HEK293T (cell line): ENCODE measurements around the gene ARTN.

Experiments
- CTCF ChIA-PET: fragments of 350-600 bp; formaldehyde crosslinking; extraction: SDS; loops from one replicate; lab custom pipeline; 2021; ENCODE audit warnings: antibody characterized with exemption, inconsistent platforms; lab: Yijun Ruan, JAX
- POLR2A ChIA-PET: fragments of 350-600 bp; formaldehyde crosslinking; extraction: SDS; loops from one replicate; lab custom pipeline; 2020; ENCODE audit warnings: antibody characterized with exemption, inconsistent platforms; lab: Yijun Ruan, JAX
- DNase-seq: peaks from one replicate; pipeline ENCODE4 v3.0.0; 2012; ENCODE audit warnings: mixed read lengths; ENCODE audit errors: extremely low spot score
- ARNT ChIP-seq: fragments of 450-650 bp; IDR thresholded peaks from 2 replicates; pipeline ENCODE4 v1.6.1; 2017; ENCODE audit warnings: mild to moderate bottlenecking
- BHLHE40 ChIP-seq: fragments of 450-650 bp; IDR thresholded peaks from 2 replicates; pipeline ENCODE4 v1.6.1; 2016; ENCODE audit warnings: mild to moderate bottlenecking, moderate library complexity, borderline replicate concordance
- CTBP1 ChIP-seq: fragments of 450-650 bp; IDR thresholded peaks from 2 replicates; pipeline ENCODE4 v1.6.1; 2016; ENCODE audit warnings: borderline replicate concordance
- ELF4 ChIP-seq: fragments of 450-650 bp; IDR thresholded peaks from 2 replicates; pipeline ENCODE4 v1.6.1; 2017; ENCODE audit warnings: antibody characterized with exemption
- FOXA1 ChIP-seq: fragments of 450-650 bp; IDR thresholded peaks from 2 replicates; pipeline ENCODE4 v1.6.1; 2016; ENCODE audit warnings: mild to moderate bottlenecking
- FOXK2 ChIP-seq: fragments of 450-650 bp; IDR thresholded peaks from 2 replicates; pipeline ENCODE4 v1.6.1; 2016; ENCODE audit warnings: mild to moderate bottlenecking
- FOXM1 ChIP-seq: fragments of 450-650 bp; IDR thresholded peaks from 2 replicates; pipeline ENCODE4 v1.6.1; 2017; ENCODE audit warnings: mild to moderate bottlenecking, borderline replicate concordance
- HDGF ChIP-seq: fragments of 450-650 bp; IDR thresholded peaks from 2 replicates; pipeline ENCODE4 v1.6.1; 2017; ENCODE audit warnings: antibody characterized with exemption, borderline replicate concordance
- L3MBTL2 ChIP-seq: fragments of 450-650 bp; conservative IDR thresholded peaks from 2 replicates; pipeline ENCODE4 v1.6.1; 2016; ENCODE audit warnings: mild to moderate bottlenecking
- LEF1 ChIP-seq: fragments of 450-650 bp; IDR thresholded peaks from 2 replicates; pipeline ENCODE4 v1.6.1; 2017; ENCODE audit warnings: mild to moderate bottlenecking, borderline replicate concordance
- NFRKB ChIP-seq: fragments of 450-650 bp; IDR thresholded peaks from 2 replicates; pipeline ENCODE4 v1.6.1; 2016; ENCODE audit warnings: mild to moderate bottlenecking, moderate library complexity
- SP1 ChIP-seq: fragments of 450-650 bp; IDR thresholded peaks from 2 replicates; pipeline ENCODE4 v1.6.1; 2017
- SUZ12 ChIP-seq: fragments of 450-650 bp; IDR thresholded peaks from 2 replicates; pipeline ENCODE4 v1.6.1; 2016; ENCODE audit warnings: mild to moderate bottlenecking
- TARDBP ChIP-seq: fragments of 450-650 bp; IDR thresholded peaks from 2 replicates; pipeline ENCODE4 v1.6.1; 2016
- ZNF384 ChIP-seq: fragments of 450-650 bp; IDR thresholded peaks from 2 replicates; pipeline ENCODE4 v1.6.1; 2016
- TF ChIP-seq, protein P1 (sequence below): fragments of 450-650 bp; IDR thresholded peaks from 2 replicates; pipeline ENCODE4 v1.6.1; 2016

The ARTN gene

GRCh38 chr1:43985984-43986595, 52.5 kb downstream of the ARTN start:
- DNase-seq, result no peak
- POLR2A ChIA-PET, result interaction anchor here (1.6 kb wide), 1 partner anchor 10 kb away, joined by 4 read pairs; no protein-coding TSS in a partner anchor
- CTCF ChIA-PET, result interaction anchor here (1.1 kb wide), 1 partner anchor 37 kb away, joined by 3 read pairs; no protein-coding TSS in a partner anchor
- TF ChIP-seq FOXA1, result no peak
- TF ChIP-seq BHLHE40, result no peak
- TF ChIP-seq HDGF, result no peak
- no peak for TF ChIP-seq FOXK2
- no peak for TF ChIP-seq CTBP1
- no peak for TF ChIP-seq NFRKB
- TF ChIP-seq L3MBTL2, result no peak
- no peak for TF ChIP-seq ARNT
- TF ChIP-seq LEF1, result no peak
- no peak for TF ChIP-seq SUZ12
- TF ChIP-seq FOXM1, result no peak
- TF ChIP-seq ELF4, result no peak
- TF ChIP-seq, protein P1, sequence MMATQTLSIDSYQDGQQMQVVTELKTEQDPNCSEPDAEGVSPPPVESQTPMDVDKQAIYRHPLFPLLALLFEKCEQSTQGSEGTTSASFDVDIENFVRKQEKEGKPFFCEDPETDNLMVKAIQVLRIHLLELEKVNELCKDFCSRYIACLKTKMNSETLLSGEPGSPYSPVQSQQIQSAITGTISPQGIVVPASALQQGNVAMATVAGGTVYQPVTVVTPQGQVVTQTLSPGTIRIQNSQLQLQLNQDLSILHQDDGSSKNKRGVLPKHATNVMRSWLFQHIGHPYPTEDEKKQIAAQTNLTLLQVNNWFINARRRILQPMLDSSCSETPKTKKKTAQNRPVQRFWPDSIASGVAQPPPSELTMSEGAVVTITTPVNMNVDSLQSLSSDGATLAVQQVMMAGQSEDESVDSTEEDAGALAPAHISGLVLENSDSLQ, result no peak
- no peak for TF ChIP-seq SP1
- no peak for TF ChIP-seq ZNF384
- TF ChIP-seq TARDBP, result no peak

- DNase-seq, result no peak
- POLR2A ChIA-PET, result interaction anchor here (1.6 kb wide), 1 partner anchor 11 kb away, joined by 4 read pairs; no protein-coding TSS in a partner anchor
- CTCF ChIA-PET, result interaction anchor here (0.6 to 1.3 kb wide), 3 partner anchors 25 to 61 kb away, joined by 3 read pairs; no protein-coding TSS in a partner anchor
- TF ChIP-seq NFRKB (no peak), L3MBTL2 (no peak), HDGF (no peak), CTBP1 (no peak), ARNT (no peak), SP1 (no peak), ZNF384 (no peak), TARDBP (no peak), FOXA1 (no peak), FOXK2 (no peak), FOXM1 (no peak), LEF1 (no peak), BHLHE40 (no peak), SUZ12 (no peak), ELF4 (no peak)
- TF ChIP-seq, protein P1, result no peak
Observed at GRCh38 chr1:43986712-43987111, 53.1 kb downstream of the ARTN start.
